Effector CD4-positive, alpha-beta T cell (primary cell): Measurements from ENCODE around the gene GLOD4.
"Not testable (repeated sequence)": the region's sequence is repeated elsewhere in the genome, so short reads cannot be mapped to it uniquely, and the experiment has no call there.

Source experiments
- DNase-seq: peaks from one replicate; pipeline ENCODE4 v3.0.0-alpha.2; 2020

GLOD4 gene

GRCh38 chr17:773016-773415, 9.1 kb downstream of the GLOD4 start:
- no peak for DNase-seq

GRCh38 chr17:767076-767475, 15.0 kb downstream of the GLOD4 start:
- no peak for DNase-seq

GRCh38 chr17:760371-760770, 21.7 kb downstream of the GLOD4 start:
- no peak for DNase-seq

- DNase-seq, result no peak
Observed at GRCh38 chr17:759964-760363, 22.1 kb downstream of the GLOD4 start.

- not testable (repeated sequence) for DNase-seq
Observed at GRCh38 chr17:756010-756567, 26.0 kb downstream of the GLOD4 start.

- DNase-seq, result not testable (repeated sequence)
Observed at GRCh38 chr17:755319-755961, 26.6 kb downstream of the GLOD4 start.

GRCh38 chr17:753418-753817, 28.7 kb downstream of the GLOD4 start:
- DNase-seq, result no peak

- no peak for DNase-seq
Observed at GRCh38 chr17:752620-753219, 29.4 kb downstream of the GLOD4 start.

GRCh38 chr17:752002-752619, 30.0 kb downstream of the GLOD4 start, which contains the start of gene GEMIN4:
Gene GEMIN4 (minus strand): TSS chr17:752264. CDS start chr17:752142, 122 bp downstream.
- DNase-seq, result peak; percentile 98

GRCh38 chr17:751269-752001, 30.6 kb downstream of the GLOD4 start:
- DNase-seq, result peak; percentile 46

- no peak for DNase-seq
Observed at GRCh38 chr17:750431-751037, 31.5 kb downstream of the GLOD4 start.

- not testable (repeated sequence) for DNase-seq
Observed at GRCh38 chr17:749359-749758, 32.7 kb downstream of the GLOD4 start.

GRCh38 chr17:748604-749003, 33.5 kb downstream of the GLOD4 start:
- DNase-seq, result not testable (repeated sequence)

- no peak for DNase-seq
Observed at GRCh38 chr17:746783-747629, 35.1 kb downstream of the GLOD4 start.

GRCh38 chr17:746181-746580, 35.9 kb downstream of the GLOD4 start:
- DNase-seq, result no peak

- no peak for DNase-seq
Observed at GRCh38 chr17:745406-745805, 36.7 kb downstream of the GLOD4 start.

- no peak for DNase-seq
Observed at GRCh38 chr17:744937-745336, 37.1 kb downstream of the GLOD4 start.

GRCh38 chr17:743139-743538, 38.9 kb downstream of the GLOD4 start:
- no peak for DNase-seq

- DNase-seq, result no peak
Observed at GRCh38 chr17:742147-742793, 39.8 kb downstream of the GLOD4 start.

GRCh38 chr17:740240-741017, 41.7 kb downstream of the GLOD4 start:
- no peak for DNase-seq
